IPS DF 4.7 (cell line): ENCODE results near the gene EFHC2.
"Not testable (repeated sequence)": the region's sequence is repeated elsewhere in the genome, so short reads cannot be mapped to it uniquely, and the experiment has no call there.

Experiments used
- DNase-seq: peaks from one replicate; pipeline ENCODE4 v3.0.0-alpha.2; 2013; ENCODE audit warnings: low spot score; ENCODE audit errors: extremely low read depth

EFHC2 gene

GRCh38 chrX:44234116-44234515, 109.4 kb downstream of the EFHC2 start:
- no peak for DNase-seq

- no peak for DNase-seq
These were observed 111.4 kb downstream of the EFHC2 start for GRCh38 chrX:44232081-44232480.

GRCh38 chrX:44228621-44229020, 114.9 kb downstream of the EFHC2 start:
- no peak for DNase-seq

GRCh38 chrX:44227991-44228390, 115.5 kb downstream of the EFHC2 start:
- no peak for DNase-seq

GRCh38 chrX:44225667-44226066, 117.8 kb downstream of the EFHC2 start:
- no peak for DNase-seq

- DNase-seq: no peak
These were observed 118.7 kb downstream of the EFHC2 start for GRCh38 chrX:44224760-44225159.

- no peak for DNase-seq
These were observed 120.3 kb downstream of the EFHC2 start for GRCh38 chrX:44223150-44223549.

- DNase-seq: no peak
These were observed 125.0 kb downstream of the EFHC2 start for GRCh38 chrX:44218465-44218864.

GRCh38 chrX:44216171-44216570, 127.3 kb downstream of the EFHC2 start:
- no peak for DNase-seq

- DNase-seq: no peak
These were observed 139.7 kb downstream of the EFHC2 start for GRCh38 chrX:44203791-44204190.

GRCh38 chrX:44202596-44202995, 140.9 kb downstream of the EFHC2 start:
- no peak for DNase-seq

- no peak for DNase-seq
These were observed 154.4 kb downstream of the EFHC2 start for GRCh38 chrX:44189116-44189515.

GRCh38 chrX:44187915-44188314, 155.6 kb downstream of the EFHC2 start:
- not testable (repeated sequence) for DNase-seq

GRCh38 chrX:44183329-44183728, 160.1 kb downstream of the EFHC2 start:
- DNase-seq: no peak

GRCh38 chrX:44178274-44179053, 165.0 kb downstream of the EFHC2 start:
- DNase-seq: no peak

GRCh38 chrX:44175455-44175854, 168.0 kb downstream of the EFHC2 start:
- DNase-seq: no peak

- DNase-seq: no peak
These were observed 169.4 kb downstream of the EFHC2 start for GRCh38 chrX:44174061-44174460.

- DNase-seq: no peak
These were observed 170.3 kb downstream of the EFHC2 start for GRCh38 chrX:44173219-44173618.

GRCh38 chrX:44167116-44167515, 176.4 kb downstream of the EFHC2 start:
- DNase-seq: no peak

GRCh38 chrX:44162964-44163475, 180.5 kb downstream of the EFHC2 start:
- no peak for DNase-seq

GRCh38 chrX:44157858-44158257, 185.6 kb downstream of the EFHC2 start:
- no peak for DNase-seq

- DNase-seq: no peak
These were observed 186.2 kb downstream of the EFHC2 start for GRCh38 chrX:44157283-44157682.

GRCh38 chrX:44156726-44157125, 186.7 kb downstream of the EFHC2 start:
- no peak for DNase-seq
